SKM-1 (cell line): ENCODE results near the gene NUDT8.
A peak's percentile ranks its signal among the peaks of the same experiment; 100 is the strongest.
"Not testable (repeated sequence)": the region's sequence is repeated elsewhere in the genome, so short reads cannot be mapped to it uniquely, and the experiment has no call there.

Experiments used
- DNase-seq: peaks from one replicate; lab custom pipeline; 2025; ENCODE audit not compliant: unreplicated experiment; lab: John Stamatoyannopoulos, UW

Gene NUDT8

GRCh38 chr11:67630228-67630942 is 648 bp upstream of the NUDT8 start:
- DNase-seq, result peak; percentile 91

GRCh38 chr11:67628710-67629385 is 889 bp downstream of the NUDT8 start:
- DNase-seq, result no peak

GRCh38 chr11:67627812-67628624 is 1.7 kb downstream of the NUDT8 start:
- no peak for DNase-seq

- DNase-seq, result no peak
Observed at GRCh38 chr11:67627441-67627811, 2.3 kb downstream of the NUDT8 start.

GRCh38 chr11:67626970-67627369 is 2.8 kb downstream of the NUDT8 start:
- no peak for DNase-seq

GRCh38 chr11:67626131-67626833 is 3.5 kb downstream of the NUDT8 start:
- not testable (repeated sequence) for DNase-seq

GRCh38 chr11:67623795-67624194 is 5.9 kb downstream of the NUDT8 start:
- not testable (repeated sequence) for DNase-seq

GRCh38 chr11:67622905-67623304 is 6.8 kb downstream of the NUDT8 start:
- not testable (repeated sequence) for DNase-seq

- DNase-seq, result not testable (repeated sequence)
Observed at GRCh38 chr11:67621928-67622327, 7.8 kb downstream of the NUDT8 start.

- not testable (repeated sequence) for DNase-seq
Observed at GRCh38 chr11:67620621-67621020, 9.1 kb downstream of the NUDT8 start.

- not testable (repeated sequence) for DNase-seq
Observed at GRCh38 chr11:67619683-67620618, 9.8 kb downstream of the NUDT8 start.

- not testable (repeated sequence) for DNase-seq
Observed at GRCh38 chr11:67618901-67619659, 10.7 kb downstream of the NUDT8 start.

GRCh38 chr11:67617243-67617953 is 12.3 kb downstream of the NUDT8 start:
- no peak for DNase-seq

GRCh38 chr11:67616431-67617242 is 13.1 kb downstream of the NUDT8 start:
- no peak for DNase-seq

- no peak for DNase-seq
Observed at GRCh38 chr11:67615728-67616430, 13.9 kb downstream of the NUDT8 start.

GRCh38 chr11:67614730-67615714 is 14.7 kb downstream of the NUDT8 start:
- DNase-seq, result peak; percentile 58
